Tongue (tissue), 2 donors: ENCODE data around the gene COG5. TPM values are rescaled to one million over a fixed set of nuclear protein-coding genes. Genes with fewer than 3 reads are reported as not detected.

Experiments
- DNase-seq: peaks from one replicate; pipeline ENCODE4 v3.0.0-alpha.2; 2015
- total RNA-seq: library from RNA; depleted of rRNA; stranded (reverse); fragments of >200 nt; gene quantifications from one replicate; pipeline ENCODE4 v1.2.3, GENCODE V29; 2014

Gene COG5
- total RNA-seq, 1 donor from 2014 or later = 99.0 TPM

DNA sequence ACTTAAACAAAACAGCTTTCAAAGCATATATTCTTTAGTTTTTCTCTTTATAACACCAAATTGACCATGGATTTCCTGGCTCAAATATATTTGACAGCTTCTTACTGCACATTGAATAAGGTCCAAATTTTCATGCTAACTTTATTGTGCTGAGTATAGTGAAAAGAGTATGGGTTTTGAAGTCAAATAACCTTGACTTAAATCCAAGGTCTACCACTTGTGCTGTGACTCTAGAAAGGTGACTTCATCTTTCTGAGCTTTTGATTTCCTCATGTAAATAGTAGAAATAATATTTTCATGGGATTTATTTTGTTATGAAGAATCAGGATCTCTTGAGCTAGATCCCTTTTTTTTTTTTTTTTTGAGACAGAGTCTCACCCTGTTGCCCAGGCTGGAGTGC is 233.2 kb downstream of the COG5 start:
- DNase-seq = no peak

DNA sequence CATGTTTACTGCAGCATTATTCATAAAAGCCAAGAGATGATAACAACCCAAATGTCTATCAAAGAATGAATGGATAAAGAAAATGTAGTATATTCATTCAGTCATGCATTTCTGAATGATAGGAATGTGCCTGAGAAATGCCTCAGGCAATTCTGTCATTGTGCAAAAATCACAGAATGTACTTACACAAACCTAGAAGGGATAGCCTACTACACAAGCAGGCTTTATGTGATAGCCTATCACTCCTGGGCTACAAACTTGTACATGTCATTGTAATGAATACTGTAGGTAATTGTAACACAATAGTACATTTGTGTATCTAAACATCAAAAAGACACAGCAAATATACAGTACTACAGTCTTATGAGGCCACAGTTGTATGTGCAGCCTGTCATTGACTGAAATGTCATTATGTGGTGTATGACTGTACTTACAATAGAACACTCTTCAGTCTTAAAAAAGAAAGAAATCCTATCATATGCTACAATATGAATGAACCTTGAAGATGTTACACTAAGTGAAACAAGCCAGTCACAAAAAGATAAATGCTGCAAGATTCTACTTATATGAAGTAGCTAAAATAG is 235.6 kb downstream of the COG5 start:
- DNase-seq = no peak

DNA sequence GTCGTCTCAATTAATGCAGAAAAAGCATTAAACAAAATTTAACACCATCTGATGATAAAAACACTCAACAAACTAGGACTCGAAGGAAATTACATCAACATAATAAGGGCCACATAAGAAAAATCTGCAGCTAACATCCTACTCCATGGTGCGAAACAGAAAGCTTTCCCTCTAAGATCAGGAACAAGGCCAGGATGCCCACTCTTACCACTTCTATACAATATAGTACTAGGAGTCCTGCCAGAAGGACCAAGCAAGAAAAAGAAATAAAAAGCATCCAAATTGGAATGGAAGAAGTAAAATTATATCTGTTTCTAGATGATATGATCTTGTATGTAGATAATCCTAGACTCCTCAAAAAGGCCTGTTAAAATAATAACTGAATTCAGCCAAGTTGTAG is 237.7 kb downstream of the COG5 start:
- no peak for DNase-seq

DNA sequence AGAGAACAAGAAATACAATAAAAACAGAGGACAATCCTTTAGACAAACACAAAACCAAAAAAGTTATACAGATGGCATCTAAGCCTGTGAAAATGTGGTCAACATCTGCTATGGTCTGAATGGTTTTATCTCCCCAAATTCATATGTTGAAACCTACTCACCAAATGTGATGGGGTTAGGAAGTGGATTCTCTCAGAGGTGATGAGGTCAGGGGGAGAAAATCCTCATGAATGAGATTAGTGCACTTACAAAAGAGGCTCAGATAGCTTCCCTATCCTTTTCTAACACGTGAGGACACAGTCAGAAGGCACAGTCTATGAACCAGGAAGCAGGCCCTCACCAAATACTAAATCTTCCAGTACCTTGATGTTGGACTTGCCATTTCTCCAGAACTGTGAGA is 241.7 kb downstream of the COG5 start:
- DNase-seq = no peak

DNA sequence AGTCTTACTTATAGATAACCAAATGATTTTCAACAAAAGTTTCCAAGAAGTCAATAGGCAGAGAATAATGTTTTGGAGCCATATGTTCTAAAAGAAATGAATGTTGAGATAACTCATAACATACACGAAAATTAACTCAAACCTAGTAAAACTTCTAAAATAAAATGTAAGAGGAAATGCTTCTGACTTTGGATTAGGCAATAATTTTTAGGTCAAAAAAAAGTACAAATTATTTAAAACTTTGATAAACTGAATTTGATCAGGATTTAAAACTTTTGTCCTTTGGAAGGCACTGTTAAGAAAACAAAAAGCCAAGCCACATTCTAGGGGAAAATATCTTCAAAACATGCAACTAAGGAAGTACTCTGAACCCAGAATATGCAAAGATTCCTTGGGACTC is 242.1 kb downstream of the COG5 start:
- DNase-seq = no peak

DNA sequence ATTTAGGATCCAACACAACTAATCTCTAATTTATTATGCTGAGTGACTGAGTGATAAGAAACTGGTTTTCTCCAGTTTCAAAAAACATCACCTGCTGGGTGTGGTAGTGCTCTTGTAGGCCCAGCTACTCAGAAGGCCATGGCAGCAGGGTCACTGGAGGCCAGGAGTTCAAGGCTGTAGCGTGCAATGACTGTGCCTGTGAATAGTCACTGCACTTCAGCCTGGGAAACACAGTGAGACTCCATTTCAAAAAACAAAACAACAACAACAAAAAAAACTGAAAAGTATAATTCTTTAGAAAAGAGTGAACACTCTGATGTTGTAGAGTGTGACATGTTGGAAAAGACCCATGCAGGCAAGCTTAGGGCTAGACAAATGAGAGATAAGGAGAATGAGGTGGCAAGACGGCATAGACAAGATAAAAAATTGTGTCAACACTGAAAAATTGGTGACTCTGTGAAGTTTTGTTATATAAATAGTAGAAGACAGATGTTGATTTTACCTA is 243.9 kb downstream of the COG5 start:
- no peak for DNase-seq

DNA sequence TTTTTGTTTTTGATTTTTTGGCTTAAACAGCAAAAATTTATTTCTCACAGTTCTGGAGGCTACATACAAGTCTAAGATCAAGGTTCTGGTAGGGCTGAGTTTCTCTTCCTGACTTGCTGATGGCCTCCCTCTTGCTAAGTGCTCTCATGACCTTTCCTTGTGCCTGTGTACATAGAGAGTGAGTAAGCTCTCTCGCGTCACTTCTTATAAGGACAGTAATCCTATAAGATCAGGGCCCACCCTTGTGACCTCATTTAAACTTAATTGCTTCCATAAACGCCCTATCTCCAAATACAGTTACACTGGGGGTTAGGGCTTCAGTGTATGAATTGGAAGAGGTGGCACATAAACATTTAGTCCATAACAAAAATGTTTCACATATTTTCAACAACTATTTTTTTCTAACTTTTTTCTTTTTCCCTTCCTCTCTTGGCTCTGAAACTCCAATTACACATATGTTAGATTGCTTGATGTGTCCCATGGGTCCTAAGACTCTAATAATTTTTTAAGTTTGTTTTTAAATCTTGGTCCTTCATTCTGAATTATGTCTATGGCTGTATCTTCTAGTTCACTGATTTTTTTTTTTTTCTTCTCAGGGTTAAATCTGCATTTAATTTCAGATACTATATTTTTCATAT is 245.1 kb downstream of the COG5 start:
- peak; percentile 9 for DNase-seq

DNA sequence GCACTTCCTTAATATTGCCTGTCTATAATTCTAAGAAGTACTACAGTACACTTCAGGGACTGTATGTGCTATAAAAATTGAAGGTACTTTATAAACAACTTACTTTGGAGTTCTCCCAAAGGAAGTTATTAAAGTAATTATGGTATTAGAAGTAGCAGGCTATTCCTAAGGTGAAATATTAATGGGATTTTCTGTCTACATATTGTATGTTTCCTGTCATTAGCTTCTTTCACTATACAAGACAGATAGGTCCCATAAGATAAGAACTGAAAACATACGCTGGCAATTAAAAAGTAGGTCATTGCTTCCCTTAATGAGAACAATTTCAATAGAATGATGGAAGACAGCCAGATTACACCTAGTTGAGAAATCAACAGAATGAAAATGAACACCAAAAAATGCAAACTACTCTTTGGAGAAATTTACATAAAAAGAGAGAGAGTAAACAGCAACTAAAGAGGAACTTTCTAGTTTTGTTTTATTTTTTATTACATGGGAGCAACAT is 248.0 kb downstream of the COG5 start:
- no peak for DNase-seq

DNA sequence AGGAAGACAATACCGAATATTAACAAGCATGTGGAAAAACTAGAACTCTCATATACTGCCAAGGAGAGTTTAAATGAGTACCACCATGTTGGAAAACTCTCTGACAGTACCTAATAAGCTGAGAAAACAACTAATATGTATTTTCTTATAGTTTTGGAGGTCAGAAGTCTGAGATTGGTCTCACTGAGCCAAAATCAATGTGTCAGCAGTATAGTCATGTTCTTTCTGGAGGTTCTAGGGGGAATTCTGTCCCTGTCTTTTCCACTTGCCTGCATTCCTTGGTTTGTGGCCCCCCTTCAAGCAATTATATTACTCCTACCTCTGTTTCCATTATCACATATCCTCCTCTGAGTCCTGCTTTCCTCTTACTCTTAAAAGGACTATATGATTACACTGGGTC is 250.4 kb downstream of the COG5 start:
- DNase-seq = no peak

DNA sequence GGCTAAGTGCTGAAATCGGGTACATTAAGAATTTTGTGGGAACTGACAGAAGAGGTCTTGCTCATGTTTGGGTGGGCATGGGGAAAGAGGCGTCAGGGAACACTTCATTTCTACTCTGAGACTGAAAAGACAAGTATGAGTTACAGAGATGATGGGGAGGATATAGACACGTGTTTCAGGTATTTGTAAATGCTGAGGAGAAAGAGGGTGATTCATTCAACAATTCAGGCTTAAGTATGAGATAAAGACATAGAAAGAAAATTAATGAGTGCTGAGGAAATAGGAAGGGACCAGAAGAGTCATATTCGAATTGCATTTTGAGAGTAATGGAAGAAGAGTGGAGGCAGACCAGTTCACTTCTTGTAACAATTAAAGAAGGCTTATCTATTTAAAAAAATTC is 251.3 kb downstream of the COG5 start:
- no peak for DNase-seq

DNA sequence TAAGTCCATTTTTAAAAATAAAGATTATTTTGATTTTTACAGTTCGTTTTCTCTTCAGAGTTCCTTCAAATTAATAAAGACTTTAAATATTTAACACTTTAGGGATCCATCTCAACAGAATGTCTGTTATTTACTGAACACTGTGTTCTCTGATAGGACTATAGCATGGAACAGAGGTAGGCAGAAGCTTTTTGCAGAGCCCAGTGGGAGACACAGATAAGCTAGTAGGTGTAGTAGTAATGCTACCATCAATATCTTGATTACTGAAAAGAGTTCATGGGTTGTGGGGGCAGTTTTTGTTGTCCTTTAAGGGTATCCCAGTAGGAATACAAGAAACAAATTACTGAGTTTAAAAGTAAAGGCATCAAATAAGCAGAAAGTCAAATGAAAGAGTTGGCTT is 254.4 kb downstream of the COG5 start:
- DNase-seq = no peak

DNA sequence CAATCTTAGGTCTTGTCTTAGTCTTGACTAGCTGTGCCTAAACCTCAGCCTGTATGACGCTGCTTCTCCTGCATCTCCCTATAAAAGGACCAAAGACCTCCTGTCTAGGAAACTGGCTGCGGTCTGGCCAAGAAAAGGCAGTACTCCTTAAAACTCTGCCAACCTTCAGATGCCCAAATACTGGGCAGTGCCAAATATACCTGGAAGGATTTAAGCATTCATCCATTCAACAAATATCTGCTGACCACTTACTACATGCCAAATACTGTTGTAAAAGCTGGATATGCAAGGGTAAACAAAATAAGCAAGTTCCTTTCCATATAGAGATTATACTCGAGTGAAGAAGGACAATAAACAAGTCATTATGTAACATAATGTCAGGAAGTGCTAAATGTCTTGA is 259.1 kb downstream of the COG5 start:
- no peak for DNase-seq

DNA sequence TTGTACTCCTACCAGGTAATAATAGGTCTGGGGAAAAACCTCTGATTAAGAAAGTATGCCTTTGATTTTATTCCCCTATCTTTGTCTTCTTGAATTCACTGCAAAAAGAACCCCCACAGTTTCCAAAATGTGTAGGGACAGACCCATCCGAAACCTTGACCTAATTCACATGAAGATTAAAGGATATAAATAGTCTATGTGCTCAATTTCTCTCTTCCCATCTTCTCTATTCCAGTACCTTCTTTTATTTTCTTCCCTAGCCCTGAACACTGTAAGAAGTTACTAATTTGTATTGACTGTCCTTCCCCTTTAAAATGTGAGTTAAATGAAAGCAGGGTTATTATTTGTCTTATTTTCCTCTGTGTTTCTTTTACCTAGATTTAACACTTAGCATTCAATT is 259.7 kb downstream of the COG5 start:
- DNase-seq = no peak

DNA sequence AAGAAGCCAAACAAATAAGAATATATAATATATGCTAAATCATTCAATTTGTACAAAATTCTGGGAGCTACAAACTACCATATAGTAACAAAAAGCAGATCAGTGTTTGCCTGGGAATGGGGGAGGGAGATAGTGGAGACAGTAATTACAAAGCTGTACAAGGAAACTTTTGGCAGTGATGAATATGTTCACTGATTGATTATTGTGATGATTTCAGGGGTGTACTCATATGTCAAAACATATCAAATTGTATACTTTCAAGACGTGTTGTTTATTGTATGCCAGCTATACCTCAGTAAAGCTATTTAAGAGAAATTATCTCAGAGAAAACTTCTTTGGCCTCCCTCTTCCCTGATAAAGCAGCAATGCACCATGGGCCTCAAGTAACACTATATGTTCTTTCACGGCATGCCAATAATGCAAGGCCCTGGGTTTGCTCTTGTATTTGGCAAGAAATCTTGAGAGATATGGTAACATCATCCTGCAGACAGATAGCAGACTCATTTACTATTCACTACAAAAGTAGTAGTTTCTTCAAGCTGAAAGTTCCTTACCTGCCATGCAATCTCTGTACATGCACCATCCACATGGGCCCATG is 261.4 kb downstream of the COG5 start:
- no peak for DNase-seq

DNA sequence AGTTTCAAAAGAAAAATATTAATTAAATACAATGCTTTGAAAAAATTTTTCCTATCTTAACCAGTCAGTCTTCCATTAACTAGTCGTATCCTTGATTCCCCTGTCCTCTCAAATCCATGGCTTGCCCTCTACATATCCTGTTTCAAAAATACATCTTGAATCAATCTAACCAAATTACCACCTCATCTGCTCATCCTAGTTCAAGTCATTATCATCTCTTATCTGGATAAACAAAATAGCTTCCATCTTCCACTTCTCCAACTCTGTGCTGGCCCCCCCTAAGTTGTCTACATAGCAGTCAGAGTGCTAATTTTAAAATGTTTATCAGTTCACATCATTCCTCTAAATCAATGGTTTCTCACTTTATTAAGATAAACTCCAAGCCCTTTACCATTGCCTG is 269.5 kb downstream of the COG5 start:
- no peak for DNase-seq

DNA sequence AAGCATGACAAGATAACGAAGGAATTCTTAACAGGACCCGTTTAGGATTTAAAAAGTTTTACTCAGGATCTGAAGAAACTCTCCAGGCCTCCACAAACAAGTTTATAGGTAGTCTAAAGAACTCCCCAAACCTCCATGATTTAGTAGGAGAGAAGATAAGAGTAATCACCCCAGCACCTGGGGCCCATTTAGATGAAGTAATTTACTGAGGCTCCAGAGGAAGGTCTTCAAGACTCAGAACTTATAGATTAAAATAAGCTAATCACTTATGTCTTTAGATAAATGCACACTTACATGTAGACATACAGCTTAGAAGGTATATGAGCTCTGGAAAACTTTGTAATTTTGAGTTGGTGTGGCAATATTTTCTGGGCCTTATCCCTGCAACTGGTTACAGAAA is 271.1 kb downstream of the COG5 start:
- no peak for DNase-seq

DNA sequence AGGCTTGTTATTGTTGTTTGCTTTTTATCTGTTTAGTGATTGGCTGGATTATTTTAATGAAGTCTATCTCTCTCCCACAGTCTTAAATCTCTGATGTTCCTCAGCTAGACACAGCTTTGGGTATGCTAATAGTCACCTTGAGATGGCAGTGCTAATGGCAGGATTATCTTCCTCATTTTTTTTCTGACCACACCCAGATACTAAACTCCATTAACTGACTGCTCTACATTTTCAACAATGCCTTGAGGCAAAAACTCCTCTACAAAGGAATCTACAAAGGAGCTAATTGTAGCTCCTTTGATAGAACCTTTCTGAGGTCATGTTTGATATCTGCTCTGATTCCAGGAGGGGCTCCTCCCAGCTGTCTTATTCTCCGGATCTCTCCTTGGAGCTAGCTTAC is 272.3 kb downstream of the COG5 start:
- DNase-seq = no peak

DNA sequence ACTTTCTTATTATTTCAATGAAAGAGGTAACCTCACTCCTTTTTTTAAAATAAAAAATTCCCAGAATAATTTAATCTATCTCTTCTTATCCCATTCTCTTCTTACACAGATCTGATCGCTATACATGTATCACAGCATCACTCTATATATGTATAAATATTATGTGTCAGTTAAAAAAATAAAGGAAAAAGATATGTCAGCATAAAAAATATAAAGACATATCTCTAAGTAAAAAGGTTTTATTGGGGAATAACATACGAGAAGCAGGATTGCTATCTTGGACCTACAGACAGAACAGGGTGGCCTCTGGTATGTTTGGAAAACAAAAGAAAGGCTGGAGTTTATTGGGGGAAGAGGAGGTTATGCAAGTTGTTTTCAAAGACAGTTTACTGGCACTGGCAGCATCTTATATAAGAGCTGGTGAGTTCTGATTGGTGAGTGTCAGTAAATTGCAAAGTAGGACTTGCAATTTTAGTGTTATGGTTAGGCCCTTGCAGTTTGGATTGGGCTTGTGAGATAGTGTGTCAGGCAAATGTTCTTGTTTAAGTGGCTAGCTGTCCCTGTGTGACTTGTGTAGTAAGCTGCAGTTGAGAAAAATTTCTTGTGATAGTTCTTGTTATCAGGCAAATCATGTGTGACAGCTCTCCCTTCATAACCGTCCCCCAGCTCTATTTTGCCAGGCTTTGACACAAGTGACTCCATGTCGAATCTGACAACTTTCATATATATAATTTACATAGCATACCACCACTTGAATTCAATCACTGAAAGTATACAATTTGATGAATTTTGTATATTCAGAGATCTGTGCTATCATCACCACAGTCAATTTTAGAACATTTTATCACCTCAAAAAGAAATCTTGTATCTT is 276.7 kb downstream of the COG5 start:
- DNase-seq = no peak

DNA sequence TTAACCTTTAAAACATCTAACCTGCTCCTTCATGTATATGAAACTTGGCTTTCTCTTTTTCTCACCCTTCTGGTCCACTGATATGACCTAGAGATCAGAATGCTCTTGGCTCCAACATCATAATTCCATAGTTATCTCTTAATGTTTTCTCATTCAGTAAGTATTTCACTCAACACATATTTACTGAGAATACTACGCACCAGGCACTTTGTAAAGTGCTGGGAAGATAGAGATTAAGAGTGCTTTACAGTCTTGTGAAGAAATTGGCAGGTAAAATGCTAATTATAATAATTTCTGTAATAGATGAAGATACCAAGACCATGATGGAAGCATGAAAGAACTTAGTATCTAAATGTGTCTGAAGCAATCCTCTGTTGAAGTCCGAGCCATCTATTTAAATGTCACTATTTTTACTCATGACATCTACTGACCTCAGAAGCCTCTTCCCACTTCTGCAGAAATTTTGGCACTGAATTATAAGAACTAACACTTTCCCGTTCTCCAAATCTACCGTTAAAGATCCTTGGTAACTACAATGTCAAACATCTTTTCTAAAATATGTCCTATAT is 278.7 kb downstream of the COG5 start:
- no peak for DNase-seq

DNA sequence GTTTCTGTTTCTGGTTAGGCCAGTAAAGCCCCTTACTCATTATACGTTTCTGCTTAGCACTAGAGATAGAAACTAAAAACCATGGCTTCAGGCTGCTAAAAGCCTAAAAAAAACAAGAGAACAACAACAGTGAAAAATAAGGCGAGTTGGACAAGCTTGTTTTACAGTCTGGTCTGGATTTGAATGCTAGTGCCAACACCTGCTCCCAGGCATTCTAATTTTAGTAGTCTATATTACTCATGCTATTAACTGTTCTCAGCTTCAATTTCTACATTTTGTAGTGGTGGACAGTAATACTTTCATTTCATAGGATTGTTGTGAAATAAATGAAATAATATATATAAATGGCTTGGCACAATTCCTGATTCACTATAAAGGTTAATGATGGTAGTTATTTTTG is 286.4 kb downstream of the COG5 start:
- peak; percentile 61 for DNase-seq

DNA sequence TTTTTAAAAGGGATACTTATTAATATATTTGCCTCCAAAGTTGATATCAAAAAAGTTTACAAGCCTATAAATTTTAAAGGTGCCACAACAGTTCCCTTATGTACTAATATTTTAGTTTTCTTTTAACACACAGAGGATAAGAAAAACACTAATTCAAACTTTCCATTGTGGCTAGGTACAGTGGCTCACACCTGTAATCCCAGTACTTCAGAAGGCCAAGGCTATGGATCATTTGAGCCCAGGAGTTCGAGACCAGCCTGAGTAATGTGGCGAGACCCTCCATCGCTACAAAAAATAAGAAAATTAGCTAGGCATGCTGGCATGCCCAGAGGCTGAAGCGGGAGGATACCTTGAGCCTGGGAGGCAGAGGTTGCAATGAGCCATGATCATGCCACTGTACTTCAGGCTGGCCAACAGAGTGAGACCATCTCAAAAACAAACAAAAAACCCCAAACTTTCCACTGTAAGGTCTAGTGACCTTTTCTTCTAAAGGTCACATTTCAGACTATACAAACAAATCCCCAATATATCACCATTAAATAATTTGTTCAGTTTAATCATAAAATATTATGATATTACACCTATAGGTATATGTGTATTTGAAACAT is 287.4 kb downstream of the COG5 start:
- DNase-seq = no peak

DNA sequence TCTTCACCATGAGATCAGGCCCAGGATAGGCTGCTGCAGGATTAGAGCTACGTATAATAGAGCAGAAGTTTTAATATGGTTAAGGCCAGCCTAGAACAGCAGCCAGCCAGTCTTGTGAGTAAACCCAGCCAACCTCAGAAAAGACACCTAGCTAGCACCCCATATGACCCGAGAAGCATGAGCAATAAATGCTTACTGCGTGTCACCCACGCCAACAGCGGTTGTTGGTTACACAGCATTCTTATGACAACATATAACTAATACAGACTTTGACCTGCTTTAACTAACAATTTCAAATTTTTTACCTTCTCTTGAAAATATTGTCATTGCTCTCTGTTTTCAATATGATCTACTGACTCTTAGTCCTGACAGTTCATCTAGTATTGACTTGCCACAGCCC is 289.2 kb downstream of the COG5 start:
- DNase-seq = no peak
